ENCODE measurements around the gene SPRR2G.
"Not testable (repeated sequence)": the region's sequence is repeated elsewhere in the genome, so short reads cannot be mapped to it uniquely, and the experiment has no call there.

Gene SPRR2G

GRCh38 chr1:153150846-153151245 is at the start of gene SPRR2G:
TSS of gene SPRR2G (minus strand) at chr1:153150890. CDS start at chr1:153150110, 780 bp downstream.
- no peak for DNase-seq (ENCODE audit: low read depth)

- DNase-seq (ENCODE audit: low read depth), result no peak
These were observed 44.5 kb upstream of the SPRR2G start for GRCh38 chr1:153195216-153195615.

- DNase-seq (ENCODE audit: low read depth), result no peak
These were observed 43.8 kb upstream of the SPRR2G start for GRCh38 chr1:153194331-153195050.

- peak; percentile 3 for DNase-seq (ENCODE audit: low read depth)
These were observed 42.0 kb upstream of the SPRR2G start for GRCh38 chr1:153192697-153193096.

GRCh38 chr1:153190373-153190772 is 39.7 kb upstream of the SPRR2G start:
- DNase-seq (ENCODE audit: low read depth), result no peak

- DNase-seq (ENCODE audit: low read depth), result not testable (repeated sequence)
These were observed 37.6 kb upstream of the SPRR2G start for GRCh38 chr1:153188301-153188700.

- DNase-seq (ENCODE audit: low read depth), result no peak
These were observed 29.9 kb upstream of the SPRR2G start for GRCh38 chr1:153180556-153180955.

- DNase-seq (ENCODE audit: low read depth), result no peak
These were observed 28.2 kb upstream of the SPRR2G start for GRCh38 chr1:153178922-153179321.

- no peak for DNase-seq (ENCODE audit: low read depth)
These were observed 23.9 kb upstream of the SPRR2G start for GRCh38 chr1:153174624-153175023.

- no peak for DNase-seq (ENCODE audit: low read depth)
These were observed 18.0 kb upstream of the SPRR2G start for GRCh38 chr1:153168686-153169085.

- DNase-seq (ENCODE audit: low read depth), result no peak
These were observed 4.9 kb upstream of the SPRR2G start for GRCh38 chr1:153155541-153155940.

- DNase-seq (ENCODE audit: low read depth), result no peak
These were observed 1.8 kb upstream of the SPRR2G start for GRCh38 chr1:153152481-153152880.

GRCh38 chr1:153141377-153141776 is 9.3 kb downstream of the SPRR2G start:
- DNase-seq (ENCODE audit: low read depth), result no peak

- no peak for DNase-seq (ENCODE audit: low read depth)
These were observed 10.2 kb downstream of the SPRR2G start for GRCh38 chr1:153140484-153140883.

- DNase-seq (ENCODE audit: low read depth), result no peak
These were observed 16.9 kb downstream of the SPRR2G start for GRCh38 chr1:153133743-153134142.

- no peak for DNase-seq (ENCODE audit: low read depth)
These were observed 17.4 kb downstream of the SPRR2G start for GRCh38 chr1:153133267-153133666.

GRCh38 chr1:153128688-153129087 is 22.0 kb downstream of the SPRR2G start:
- not testable (repeated sequence) for DNase-seq (ENCODE audit: low read depth)

GRCh38 chr1:153127296-153127695 is 23.4 kb downstream of the SPRR2G start:
- DNase-seq (ENCODE audit: low read depth), result no peak

GRCh38 chr1:153125536-153125935 is 25.2 kb downstream of the SPRR2G start:
- no peak for DNase-seq (ENCODE audit: low read depth)

GRCh38 chr1:153123793-153124192 is 26.9 kb downstream of the SPRR2G start:
- not testable (repeated sequence) for DNase-seq (ENCODE audit: low read depth)

GRCh38 chr1:153122831-153123421 is 27.8 kb downstream of the SPRR2G start:
- peak; percentile 19 for DNase-seq (ENCODE audit: low read depth)

GRCh38 chr1:153120945-153121344 is 29.7 kb downstream of the SPRR2G start:
- no peak for DNase-seq (ENCODE audit: low read depth)

- DNase-seq (ENCODE audit: low read depth), result peak; percentile 85
These were observed 31.2 kb downstream of the SPRR2G start for GRCh38 chr1:153119491-153119971.

GRCh38 chr1:153115264-153115663 is 35.4 kb downstream of the SPRR2G start:
- peak; percentile 3 for DNase-seq (ENCODE audit: low read depth)

All from amniotic epithelial cell (primary cell).